Stimulated activated CD8-positive, alpha-beta memory T cell treated with anti-CD3 and anti-CD28 coated beads, Interleukin-4, amount 100 ng/mL, for 1 hour (primary cell): Measurements from ENCODE around the gene NUDT7.

Experiments
- DNase-seq, 2 donors: peaks; one replicate each; pipeline ENCODE4 v3.0.0-alpha.2; 2020; ENCODE audit warnings: low read depth in 2 of 2, low spot score in 1 of 2

The NUDT7 gene

GRCh38 chr16:77722309-77723107, at the start of gene NUDT7:
Gene NUDT7, plus strand, starts transcription at chr16:77722514. Its CDS starts 69 bp downstream, at chr16:77722583.
- DNase-seq = peak; percentile 86 to 92

- DNase-seq = no peak
These were observed 47.4 kb upstream of the NUDT7 start for GRCh38 chr16:77674888-77675287.

- DNase-seq = peak; percentile 8 to 24
These were observed 46.6 kb upstream of the NUDT7 start for GRCh38 chr16:77675464-77676324.

DNA sequence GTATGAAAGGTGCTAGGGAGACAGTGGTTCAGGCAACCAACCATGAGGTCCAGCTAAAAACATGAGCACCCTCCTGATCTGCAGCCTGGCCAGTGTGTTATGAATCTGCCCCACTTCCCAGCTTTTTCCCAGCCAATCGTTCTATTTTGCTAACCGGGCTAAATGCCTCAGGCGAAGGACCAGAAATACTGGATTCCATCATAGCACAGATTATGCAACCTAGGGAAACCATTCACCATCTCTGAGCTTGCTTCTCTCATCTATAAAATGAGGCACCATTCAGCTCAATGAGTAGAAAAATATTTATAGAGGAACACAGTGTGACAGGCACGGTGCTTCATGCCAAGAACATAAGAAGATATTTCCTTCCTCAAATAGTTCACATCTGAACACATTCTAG, 45.2 kb upstream of the NUDT7 start:
- DNase-seq = no peak

DNA sequence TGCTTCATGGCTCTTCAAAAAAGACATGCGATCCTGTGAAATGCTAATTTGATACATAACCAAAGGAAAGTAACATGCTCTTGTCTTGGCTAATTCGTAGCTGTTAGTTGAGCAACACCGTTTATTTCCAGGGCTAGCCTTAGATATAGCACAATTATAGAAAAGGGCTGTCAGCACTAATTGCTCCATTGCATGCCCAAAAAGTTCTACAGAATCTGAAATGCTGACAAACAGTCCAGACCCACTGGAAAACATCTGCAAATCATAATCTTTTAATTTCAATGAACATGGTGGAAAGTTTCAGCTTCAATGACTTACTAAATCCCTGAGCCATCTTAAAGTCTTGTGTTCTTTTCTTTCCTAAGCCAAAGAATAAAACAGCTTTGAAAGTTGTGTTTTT, 42.9 kb upstream of the NUDT7 start:
- DNase-seq = no peak

- no peak for DNase-seq
These were observed 42.4 kb upstream of the NUDT7 start for GRCh38 chr16:77679901-77680300.

GRCh38 chr16:77680496-77680895, 41.8 kb upstream of the NUDT7 start:
- no peak for DNase-seq

- DNase-seq = no peak
These were observed 39.7 kb upstream of the NUDT7 start for GRCh38 chr16:77682586-77682985.

DNA sequence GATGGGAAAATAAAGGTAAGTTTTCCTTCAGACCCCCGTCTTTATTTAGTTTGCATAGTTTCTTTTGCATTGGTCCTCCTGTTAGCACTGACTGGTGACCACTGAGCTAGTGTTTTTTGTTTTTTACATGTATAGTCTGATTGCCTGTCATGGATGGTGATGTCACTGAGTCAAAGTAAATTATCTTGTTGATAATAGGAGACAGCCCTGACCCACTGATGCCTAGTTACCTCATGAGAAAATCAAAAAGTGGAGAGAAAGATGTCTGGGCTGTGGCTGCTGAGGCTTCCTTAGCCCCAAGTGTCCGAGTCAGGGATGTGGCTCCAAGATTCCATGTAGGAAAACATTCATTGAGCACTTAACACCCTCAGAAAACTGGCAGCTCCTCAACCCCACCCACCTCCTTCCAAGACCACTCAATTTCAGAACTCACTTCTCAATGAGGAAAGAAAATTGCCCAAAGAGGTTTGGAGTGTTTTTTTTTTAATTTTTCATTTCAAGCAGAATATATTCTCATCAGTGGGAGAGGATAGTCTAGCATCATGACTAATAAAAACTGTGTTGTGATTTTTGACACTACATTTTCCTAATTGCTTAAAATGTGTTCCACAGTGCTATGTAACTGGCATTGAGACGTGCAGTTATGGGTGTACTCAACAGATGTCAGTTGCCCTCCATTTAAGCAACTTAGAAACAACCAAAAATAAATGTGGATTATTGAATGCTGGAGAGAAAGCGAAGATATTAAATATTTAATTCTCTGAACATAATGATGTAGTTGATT, 38.7 kb upstream of the NUDT7 start:
- DNase-seq = no peak

GRCh38 chr16:77684181-77684526, 38.2 kb upstream of the NUDT7 start:
- DNase-seq = no peak

DNA sequence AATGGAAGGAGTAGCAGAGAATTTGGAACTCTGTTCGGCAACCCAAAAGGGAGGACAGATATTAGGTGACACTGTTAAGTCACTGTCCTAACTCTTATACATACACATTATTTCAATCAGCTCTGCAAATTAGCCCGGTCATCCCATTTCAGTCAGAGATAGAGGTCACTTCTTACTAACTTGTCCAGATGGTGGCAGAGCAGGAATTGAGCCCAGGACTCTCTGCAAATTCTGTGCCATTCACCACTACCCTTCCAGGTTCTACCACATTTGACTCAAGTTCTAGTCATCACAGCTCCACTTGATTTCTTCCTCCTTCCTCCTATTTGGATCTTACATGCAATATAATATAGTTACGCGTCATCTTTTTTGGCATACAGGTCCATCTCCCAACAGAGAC, 35.9 kb upstream of the NUDT7 start:
- DNase-seq = no peak

DNA sequence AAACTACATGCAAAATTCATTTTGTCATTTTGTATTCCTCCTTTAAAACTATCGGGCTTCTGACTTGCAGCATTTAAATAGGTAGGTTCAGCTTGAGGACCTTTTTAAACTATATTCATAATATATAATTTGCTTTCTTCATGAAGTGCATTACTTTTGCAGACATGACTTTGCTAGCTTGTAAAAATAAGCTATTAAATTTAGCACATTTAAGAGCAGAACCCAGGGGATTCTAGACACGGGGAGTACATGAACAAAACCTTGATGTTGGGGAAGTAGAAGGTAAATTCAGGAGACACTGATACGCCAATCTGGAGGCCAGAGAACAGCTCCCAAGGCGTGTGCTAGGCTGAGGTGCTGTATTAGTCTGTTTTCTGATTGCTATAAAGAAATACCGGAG, 32.3 kb upstream of the NUDT7 start:
- no peak for DNase-seq

- DNase-seq = no peak
These were observed 31.9 kb upstream of the NUDT7 start for GRCh38 chr16:77690416-77690815.

- no peak for DNase-seq
These were observed 29.7 kb upstream of the NUDT7 start for GRCh38 chr16:77692612-77693011.

DNA sequence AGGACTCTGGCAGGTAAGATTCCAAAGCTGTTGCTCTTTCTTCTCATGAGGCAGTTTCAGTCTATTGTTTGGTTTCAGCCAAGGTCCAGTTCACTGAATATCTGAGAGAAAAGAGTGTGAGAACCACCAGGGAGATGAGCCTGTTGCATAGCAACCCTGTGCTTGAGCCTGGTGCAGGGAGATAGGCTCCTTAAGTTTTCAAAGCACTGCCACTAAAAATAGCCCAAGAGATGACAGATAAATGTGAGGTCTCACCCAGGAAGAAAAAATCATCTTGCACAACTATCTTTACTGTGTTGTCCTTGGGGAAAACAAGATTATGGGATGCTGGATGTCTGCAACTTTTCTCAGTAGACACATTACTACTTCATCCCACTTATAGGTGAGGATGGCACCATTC, 26.2 kb upstream of the NUDT7 start:
- DNase-seq = no peak

- no peak for DNase-seq
These were observed 21.5 kb upstream of the NUDT7 start for GRCh38 chr16:77700846-77701245.

- no peak for DNase-seq
These were observed 17.0 kb upstream of the NUDT7 start for GRCh38 chr16:77705351-77705750.

- DNase-seq = no peak
These were observed 11.1 kb upstream of the NUDT7 start for GRCh38 chr16:77711179-77711578.

- no peak for DNase-seq
These were observed 10.5 kb upstream of the NUDT7 start for GRCh38 chr16:77711775-77712174.

DNA sequence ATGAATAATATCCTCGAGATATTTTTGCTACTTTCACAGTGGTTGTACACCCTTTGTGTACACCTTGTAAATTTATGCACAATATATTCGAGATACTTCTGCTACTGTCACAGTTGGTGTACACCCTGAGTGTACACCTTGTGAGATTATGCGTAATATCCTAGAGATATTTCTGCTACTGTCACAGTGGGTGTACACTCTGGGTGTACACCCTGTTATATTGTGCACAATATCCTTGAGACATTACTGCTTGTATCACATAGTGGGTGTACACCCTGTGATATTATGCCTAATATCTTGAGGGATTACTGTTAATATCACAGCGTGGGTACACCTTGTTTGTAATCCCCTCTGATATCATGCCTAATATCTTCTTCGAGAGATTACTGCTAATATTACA, 7.2 kb upstream of the NUDT7 start:
- DNase-seq = no peak

- DNase-seq = no peak
These were observed 484 bp upstream of the NUDT7 start for GRCh38 chr16:77721752-77722308.
